GM18502 (cell line): Measurements from ENCODE around the gene IRX2.

Experiments
- ATAC-seq: cut with Tn5 transposase; IDR thresholded peaks from one replicate; pipeline ENCODE4 v1.9.1; 2021; ENCODE audit warnings: mild to moderate bottlenecking; ENCODE audit not compliant: unreplicated experiment, poor library complexity

The IRX2 gene

DNA sequence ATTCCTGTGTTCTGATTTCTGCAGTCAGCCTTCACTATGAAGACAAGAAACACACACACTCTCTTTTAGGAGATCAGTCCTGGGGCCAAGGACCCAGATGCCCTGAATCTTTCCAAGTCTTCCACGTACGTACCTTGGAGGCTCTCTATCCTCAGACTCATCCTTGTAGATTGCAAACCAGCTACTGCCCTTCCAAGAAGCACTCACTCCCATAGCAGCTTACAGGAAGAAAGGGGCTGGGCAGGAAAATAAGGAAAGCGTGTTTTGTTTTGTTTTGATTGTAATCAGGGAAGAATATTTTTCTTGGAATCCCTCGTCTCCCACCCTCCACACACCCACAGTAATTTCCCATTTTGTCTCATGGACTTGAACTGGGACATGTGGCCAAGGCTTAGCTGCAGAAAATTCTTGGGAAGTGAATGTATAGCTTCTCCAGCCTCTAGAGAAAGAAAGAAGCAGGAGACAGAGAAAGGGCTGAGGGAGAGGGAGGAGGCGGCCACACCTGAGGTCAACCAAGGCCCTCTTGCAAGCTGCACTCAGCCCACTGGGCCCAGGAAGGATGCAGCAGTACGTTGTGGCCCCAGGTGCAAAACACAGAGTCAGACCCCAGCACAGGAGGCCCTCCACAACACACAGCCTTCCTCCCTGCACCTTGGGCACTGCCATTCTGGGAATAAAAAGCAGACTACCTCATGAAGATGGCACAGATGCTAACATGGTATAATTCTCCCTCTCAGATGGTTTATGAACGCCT, 29.9 kb downstream of the IRX2 start:
- ATAC-seq: no peak

- ATAC-seq: no peak
Measured at GRCh38 chr5:2719332-2719731, 32.1 kb downstream of the IRX2 start.

- no peak for ATAC-seq
Measured at GRCh38 chr5:2718115-2718514, 33.4 kb downstream of the IRX2 start.

- no peak for ATAC-seq
Measured at GRCh38 chr5:2715856-2716255, 35.6 kb downstream of the IRX2 start.

DNA sequence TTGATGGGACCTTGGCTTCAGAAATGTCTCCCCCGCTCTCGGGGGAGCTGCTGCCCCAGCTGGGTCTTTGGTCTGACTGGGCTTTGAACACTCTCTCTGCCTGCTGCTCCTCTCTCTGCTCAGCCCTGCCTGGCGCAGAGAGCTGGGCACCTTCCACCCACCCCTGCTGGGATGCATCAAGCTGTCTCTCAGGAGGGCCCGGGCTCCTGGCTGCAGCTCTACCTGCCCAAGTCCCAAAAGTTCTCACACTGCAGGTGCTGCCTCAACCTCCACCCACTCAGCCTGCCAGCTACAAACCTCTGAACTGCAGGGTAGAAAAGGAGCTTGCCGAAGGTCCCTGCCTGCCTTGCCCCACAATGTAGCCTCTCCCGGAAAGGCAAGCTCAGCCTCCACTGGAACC, 36.7 kb downstream of the IRX2 start:
- no peak for ATAC-seq

DNA sequence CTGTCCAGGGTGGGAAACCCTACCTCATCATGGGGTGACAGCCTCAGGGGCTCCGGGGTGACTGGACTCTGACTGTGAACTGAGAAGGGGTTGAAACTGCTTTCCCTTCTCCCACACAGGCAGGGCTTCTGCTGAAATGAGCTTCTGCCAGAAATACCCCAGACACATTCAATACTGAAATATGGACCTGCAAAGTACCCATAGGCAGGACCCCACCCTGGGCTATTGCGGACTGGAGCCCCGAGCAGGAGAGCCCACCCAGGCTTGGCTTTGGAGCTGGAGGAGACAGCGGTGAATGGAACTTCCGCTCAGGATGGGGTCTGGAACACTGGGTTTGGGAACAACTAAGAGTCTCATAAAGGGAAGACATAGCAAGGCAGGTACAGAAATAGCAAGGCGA, 37.5 kb downstream of the IRX2 start:
- no peak for ATAC-seq

DNA sequence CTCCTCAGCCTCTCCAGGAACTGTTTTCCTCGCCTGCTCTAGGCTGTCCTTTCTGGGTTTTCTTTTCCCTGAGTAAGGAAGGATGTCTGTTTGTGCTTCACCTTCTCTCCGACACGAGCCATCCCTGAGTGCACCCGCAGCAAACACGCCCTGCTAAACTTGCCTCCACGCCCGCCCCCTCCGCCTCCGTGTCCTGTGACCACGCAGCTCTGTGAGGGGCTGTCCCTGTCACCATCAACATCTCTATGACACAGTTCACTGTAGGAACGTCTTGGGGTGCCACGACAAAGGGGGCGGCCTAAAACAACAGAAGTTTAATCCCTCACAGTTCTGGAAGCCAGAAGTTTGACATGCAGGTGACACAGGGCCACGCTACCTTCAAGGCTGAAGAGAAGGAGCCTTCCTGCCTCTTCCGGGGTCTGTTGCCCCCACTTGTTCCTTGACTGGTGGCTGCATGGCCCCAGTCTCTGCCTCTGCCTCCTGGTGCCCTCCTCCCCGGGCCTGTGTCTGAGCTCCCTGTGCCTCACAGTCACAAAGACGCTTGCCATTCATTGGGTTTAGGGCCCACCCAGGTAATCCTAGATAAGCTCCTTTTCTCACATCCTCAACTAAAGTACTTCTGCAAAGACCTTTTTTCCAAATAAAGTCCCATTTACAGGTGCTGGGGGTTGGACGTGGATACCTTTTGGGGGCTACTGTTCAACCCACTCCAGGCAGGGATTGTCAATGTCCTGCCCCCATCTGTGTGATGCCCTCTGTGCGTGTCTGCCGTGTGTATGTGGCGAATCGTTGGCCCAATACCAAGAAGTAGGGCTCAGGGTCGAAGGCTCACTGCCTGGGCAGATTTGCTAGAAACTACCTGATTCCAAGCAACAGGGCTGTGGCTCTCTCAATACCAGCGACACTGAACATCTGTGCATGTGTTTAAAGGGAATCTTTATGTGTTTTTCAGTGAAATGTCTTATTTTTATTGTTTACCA, 39.7 kb downstream of the IRX2 start:
- ATAC-seq: no peak

- ATAC-seq: no peak
Measured at GRCh38 chr5:2710910-2711309, 40.6 kb downstream of the IRX2 start.

GRCh38 chr5:2709976-2710689, 41.3 kb downstream of the IRX2 start:
- no peak for ATAC-seq

- no peak for ATAC-seq
Measured at GRCh38 chr5:2708751-2709150, 42.7 kb downstream of the IRX2 start.

- ATAC-seq: no peak
Measured at GRCh38 chr5:2708132-2708531, 43.3 kb downstream of the IRX2 start.

GRCh38 chr5:2705861-2706260, 45.6 kb downstream of the IRX2 start:
- ATAC-seq: no peak

GRCh38 chr5:2704806-2705645, 46.5 kb downstream of the IRX2 start:
- ATAC-seq: no peak

DNA sequence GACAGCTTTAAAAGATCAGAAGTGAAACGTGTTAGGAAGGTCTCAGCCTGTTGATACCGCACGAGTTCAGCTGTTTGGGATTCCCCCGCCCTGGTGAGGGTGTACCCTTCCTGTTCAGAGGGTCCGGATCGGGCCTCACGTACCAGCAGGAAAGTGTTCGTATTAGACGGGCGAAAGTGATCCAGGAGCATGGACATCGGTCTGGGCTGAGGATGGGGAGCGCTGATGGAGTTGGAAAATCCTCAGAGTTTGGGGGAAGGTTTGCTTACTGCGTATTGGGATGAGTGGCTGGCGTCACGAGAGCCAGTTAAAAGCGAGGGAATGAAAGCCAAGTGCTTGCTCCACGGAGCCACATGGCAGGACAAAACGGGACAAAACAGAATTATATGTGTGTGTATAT, 47.4 kb downstream of the IRX2 start:
- no peak for ATAC-seq

GRCh38 chr5:2703615-2704014, 47.9 kb downstream of the IRX2 start:
- ATAC-seq: no peak

GRCh38 chr5:2703041-2703440, 48.4 kb downstream of the IRX2 start:
- ATAC-seq: no peak

DNA sequence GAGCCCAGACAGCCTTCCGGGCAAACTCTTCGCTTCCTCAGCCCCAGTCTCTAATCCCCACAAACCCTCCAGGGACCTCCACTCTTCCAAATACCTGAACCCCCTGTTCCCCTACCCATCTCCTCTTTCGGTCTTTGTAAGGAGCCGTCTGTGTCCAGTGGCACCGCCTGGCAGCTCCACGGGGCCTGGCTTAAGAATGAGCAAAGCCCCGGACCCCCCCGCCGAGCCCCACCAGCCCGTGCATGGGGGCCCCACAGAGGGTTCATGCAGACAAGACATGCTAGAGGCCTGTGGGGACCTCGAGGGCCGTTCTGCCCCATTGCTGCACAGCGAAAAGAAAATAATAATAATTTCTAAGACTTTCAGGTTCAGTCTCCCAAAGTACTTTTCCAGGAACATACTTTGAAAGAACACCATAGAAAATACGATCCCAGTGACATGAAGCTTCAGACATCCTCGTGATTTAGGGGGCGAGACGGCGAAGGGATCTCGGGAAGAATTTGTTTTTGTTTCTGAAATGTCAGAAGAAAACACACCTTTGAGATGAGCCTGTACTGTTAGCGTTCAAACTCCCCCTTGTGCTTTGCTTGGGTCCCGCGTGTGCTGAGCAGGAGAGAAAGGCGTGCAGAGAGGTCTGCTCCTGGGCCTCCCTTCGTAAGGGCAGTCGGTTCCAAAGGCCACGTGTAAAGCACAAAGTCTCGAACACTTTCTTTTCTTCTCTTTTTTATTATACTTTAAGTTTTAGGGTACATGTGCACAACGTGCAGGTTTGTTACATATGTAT, 49.2 kb downstream of the IRX2 start:
- ATAC-seq: no peak

DNA sequence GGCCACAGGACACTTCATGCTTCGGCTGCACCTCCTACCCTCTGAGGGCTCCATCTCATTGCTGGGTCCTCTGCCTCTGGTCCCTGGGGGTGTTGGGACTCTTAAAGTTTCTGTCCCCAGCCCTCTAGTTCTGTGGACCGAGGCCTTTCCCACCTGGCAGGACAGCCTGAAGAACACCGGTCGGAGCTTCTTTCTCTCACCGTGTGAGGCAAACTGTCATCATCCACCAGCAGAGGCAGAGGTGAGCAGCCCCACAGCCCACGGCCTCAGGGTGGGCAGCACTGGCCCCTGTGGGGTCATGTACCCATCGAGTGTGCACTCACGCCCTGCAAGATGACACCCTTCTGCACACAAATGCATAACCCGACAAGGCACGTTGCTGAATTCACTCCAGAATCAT, 49.9 kb downstream of the IRX2 start:
- no peak for ATAC-seq

DNA sequence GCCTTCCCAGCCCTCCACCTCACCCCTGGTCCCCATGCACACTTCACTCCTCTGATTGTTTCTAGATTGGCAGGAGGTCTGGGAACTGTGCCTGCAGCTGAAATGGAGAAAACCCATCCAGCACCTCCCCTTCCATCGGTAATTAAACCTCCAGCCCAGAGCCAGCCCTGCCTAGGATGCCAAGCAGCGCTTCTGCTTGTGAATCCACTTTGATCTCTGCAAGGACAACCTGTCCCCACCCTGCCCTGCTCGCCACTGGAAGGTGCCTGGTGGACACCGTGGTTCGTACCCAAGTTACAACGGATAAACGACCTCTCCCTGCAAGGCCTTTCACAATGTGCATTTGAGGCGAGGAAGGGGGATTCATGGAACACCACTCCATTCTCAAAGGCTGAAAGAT, 50.6 kb downstream of the IRX2 start:
- ATAC-seq: no peak
